GM12873 (cell line): ENCODE measurements around the gene AFDN.

Experiments used
- CTCF ChIP-seq: IDR thresholded peaks from 2 replicates; pipeline ENCODE4 v1.5.1; 2012; ENCODE audit warnings: low read depth, mild to moderate bottlenecking, moderate library complexity, low read length, control low read depth; ENCODE audit not compliant: insufficient read depth; ENCODE audit errors: missing control alignments

The AFDN gene

GRCh38 chr6:167781868-167782267 is 44.8 kb upstream of the AFDN start:
- no peak for TF ChIP-seq CTCF

GRCh38 chr6:167782698-167783517 is 43.8 kb upstream of the AFDN start:
- no peak for TF ChIP-seq CTCF

- TF ChIP-seq CTCF: no peak
Observed at GRCh38 chr6:167786853-167787675, 39.6 kb upstream of the AFDN start.

- no peak for TF ChIP-seq CTCF
Observed at GRCh38 chr6:167787896-167788562, 38.7 kb upstream of the AFDN start.

GRCh38 chr6:167788563-167788903 is 38.2 kb upstream of the AFDN start:
- no peak for TF ChIP-seq CTCF

GRCh38 chr6:167789358-167789757 is 37.4 kb upstream of the AFDN start:
- no peak for TF ChIP-seq CTCF
